Measurements from ENCODE around the gene EFCAB6.

Gene EFCAB6

GRCh38 chr22:43753688-43754087 lies 58.4 kb downstream of the EFCAB6 start:
- in situ Hi-C loops (cut with MboI; ENCODE audit: low sequenced_read_pairs), result no loop called here

- in situ Hi-C loops (cut with MboI; ENCODE audit: low sequenced_read_pairs), result no loop called here
Measured at GRCh38 chr22:43750751-43751150, 61.4 kb downstream of the EFCAB6 start.

DNA sequence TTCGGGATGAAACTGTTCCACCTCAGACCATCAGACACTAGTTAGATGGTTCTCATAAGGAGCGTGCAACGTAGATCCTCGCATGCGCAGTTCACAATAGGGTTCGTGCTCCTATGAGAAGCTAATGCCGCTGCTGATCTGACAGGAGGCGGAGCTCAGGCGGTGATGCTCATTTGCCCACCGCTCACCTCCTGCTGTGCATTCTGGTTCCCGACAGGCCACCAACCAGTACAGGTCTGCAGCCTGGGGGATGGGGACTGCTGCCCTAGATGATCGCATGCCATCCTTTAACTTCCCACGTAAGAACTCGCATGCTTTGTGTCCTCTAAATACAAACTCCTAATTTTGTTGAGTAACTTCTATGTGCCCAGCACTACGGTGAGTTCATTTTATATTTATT lies 62.6 kb downstream of the EFCAB6 start:
- in situ Hi-C loops (cut with MboI; ENCODE audit: low sequenced_read_pairs), result no loop called here

DNA sequence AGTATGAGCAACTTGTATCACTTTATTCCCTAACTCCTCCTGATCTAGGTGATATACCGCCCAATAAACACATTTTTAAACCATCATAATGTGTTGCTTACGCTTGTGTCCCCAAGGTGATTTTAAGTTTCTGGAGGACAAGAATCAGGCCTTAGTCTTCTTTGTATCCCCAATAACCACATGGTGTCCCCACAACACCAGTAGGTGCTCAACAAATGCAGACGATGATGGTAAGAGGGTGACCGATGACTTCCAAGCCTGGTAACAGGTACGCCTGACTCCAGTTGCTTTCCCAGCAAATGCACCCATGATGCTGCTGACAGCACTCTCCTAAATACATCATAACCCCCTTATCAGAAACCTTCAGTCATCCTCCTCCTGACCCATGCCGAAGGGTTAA lies 64.2 kb downstream of the EFCAB6 start:
- in situ Hi-C loops (cut with MboI; ENCODE audit: low sequenced_read_pairs), result no loop called here

DNA sequence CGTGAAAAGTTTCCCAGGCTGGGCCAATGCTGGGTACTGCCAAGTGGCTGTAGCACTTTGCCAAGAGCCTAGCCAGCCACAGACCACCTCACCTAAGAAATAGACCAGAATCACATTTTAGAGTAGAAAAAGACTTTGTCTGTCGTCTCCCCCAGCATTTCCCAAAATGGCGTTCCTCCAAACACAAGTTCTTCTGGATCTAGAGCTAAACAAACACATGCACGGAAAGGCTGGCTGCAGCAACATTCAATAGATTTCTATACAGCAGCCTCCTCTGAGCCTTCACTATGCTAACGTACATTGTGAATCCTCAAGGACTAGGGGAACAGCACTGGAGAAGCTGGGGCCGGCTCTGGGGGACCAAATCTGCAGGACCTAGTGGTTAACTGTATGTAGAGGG lies 65.0 kb downstream of the EFCAB6 start:
- in situ Hi-C loops (cut with MboI; ENCODE audit: low sequenced_read_pairs), result no loop called here

- in situ Hi-C loops (cut with MboI; ENCODE audit: low sequenced_read_pairs), result no loop called here
Measured at GRCh38 chr22:43745783-43746356, 66.2 kb downstream of the EFCAB6 start.

GRCh38 chr22:43745411-43745770 lies 66.7 kb downstream of the EFCAB6 start:
- in situ Hi-C loops (cut with MboI; ENCODE audit: low sequenced_read_pairs), result no loop called here

GRCh38 chr22:43744700-43745410 lies 67.2 kb downstream of the EFCAB6 start:
- in situ Hi-C loops (cut with MboI; ENCODE audit: low sequenced_read_pairs), result no loop called here

DNA sequence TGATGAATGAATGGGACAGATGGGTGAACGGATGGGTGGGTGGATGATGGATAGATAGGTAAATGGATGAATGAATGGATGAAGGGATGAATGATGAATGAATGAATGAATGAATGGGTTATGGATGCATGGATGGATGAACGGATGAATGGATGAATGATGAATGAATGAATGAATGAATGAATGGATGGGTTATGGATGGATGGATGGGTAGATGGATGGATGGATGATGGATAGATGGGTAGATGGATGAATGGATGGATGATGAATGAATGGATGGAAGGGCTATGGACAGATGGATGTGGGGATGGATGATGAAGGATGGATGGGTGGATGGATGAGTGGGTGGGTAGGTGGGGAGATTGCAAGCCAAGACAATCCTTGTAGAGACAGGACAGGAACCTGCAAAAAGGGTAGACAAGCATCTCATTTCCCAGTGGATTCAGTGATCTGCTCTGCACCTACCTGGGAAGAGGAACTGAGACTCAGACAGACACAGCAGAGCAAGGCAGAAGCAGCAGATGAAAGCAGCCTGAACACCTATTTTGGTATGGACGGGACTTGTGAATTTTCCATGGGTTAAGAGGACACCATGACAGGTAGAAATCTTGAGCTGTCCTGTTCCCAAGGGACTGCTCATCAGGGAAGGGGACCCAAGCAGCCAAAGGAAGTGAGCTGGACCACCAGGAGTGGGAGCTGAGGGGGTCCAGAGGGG lies 68.0 kb downstream of the EFCAB6 start:
- in situ Hi-C loops (cut with MboI; ENCODE audit: low sequenced_read_pairs), result no loop called here

DNA sequence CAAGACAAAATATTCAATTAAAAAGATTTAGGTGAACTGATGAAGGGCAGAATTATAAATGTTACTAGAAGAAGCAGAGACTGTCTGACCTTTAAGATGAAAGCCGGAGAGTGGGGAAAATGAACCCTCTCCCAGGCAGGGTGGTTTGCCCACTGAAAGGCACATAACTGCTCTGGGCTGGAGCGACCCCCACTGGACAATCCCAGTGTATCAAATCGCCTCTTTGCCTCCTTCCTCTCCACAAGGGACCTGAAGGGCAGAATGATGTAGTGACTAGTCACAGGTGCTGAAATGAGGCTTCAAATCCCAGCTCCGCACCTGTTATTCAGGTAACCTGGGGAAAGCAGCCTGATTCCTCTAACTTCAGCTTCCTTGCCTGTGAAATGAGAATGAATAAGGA lies 69.0 kb downstream of the EFCAB6 start:
- in situ Hi-C loops (cut with MboI; ENCODE audit: low sequenced_read_pairs), result no loop called here

DNA sequence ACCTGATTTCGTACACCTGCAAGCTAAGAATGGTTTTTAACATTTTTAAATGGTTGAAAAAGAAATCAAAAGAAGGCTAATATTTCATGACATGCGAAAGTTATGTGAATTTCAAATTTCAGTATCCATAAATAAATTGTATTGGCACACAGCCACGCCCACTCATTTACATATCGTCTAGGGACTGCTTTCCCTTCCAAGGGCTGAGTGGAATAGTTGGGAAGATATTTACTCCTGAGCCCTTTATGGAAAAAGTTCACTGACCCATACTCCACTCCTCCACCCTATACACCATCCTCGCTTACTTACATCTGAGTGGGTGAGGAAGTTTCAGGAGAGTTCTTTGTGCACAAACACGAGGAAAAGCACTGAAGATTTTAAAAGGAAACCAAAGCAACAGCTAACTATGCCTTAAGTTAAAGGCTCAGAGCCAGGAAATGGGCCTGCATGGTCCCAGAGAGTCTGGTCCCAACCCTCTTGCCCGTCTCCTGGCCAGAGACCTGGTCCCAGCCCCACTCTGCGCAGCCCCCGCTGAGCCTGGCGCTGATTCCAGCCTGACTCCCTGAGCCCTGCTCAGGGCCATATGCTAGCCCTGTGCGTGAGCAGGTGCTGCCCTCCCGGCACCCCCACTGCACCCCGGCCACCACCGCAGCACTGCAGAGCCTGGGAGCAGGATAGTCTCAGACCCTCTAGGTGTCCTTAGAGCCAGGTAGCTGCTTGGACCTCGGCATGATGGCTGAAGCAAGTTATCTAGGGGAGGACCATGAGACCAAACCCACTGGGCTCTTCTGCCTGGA lies 69.8 kb downstream of the EFCAB6 start:
- in situ Hi-C loops (cut with MboI; ENCODE audit: low sequenced_read_pairs), result no loop called here

GRCh38 chr22:43740587-43741270 lies 71.4 kb downstream of the EFCAB6 start:
- in situ Hi-C loops (cut with MboI; ENCODE audit: low sequenced_read_pairs), result no loop called here

DNA sequence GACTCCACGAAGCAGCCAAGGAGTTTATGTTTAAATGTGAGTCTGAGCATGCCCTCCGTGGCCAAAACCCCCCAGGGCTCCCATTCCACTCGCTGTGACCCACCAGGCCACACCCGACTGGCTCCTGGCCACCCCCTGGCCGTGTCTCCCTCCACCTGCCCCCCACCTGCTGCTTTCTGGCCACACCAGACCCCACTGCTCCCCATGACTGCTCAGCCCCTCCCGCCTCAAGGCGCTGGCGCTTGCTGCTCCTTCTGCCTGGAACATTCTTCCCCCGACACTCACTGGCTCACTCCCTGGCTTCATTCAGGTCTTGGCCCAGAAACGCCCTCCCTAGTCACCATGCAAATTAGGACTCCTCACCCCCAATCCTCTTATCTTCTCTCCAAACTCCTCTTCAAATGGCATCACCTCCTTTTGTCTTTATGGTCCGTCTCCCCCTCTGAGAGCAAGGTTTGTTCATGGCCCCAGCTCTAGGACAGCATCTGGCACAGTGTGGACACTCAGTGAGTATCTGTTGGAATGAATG lies 72.2 kb downstream of the EFCAB6 start:
- in situ Hi-C loops (cut with MboI; ENCODE audit: low sequenced_read_pairs), result no loop called here

DNA sequence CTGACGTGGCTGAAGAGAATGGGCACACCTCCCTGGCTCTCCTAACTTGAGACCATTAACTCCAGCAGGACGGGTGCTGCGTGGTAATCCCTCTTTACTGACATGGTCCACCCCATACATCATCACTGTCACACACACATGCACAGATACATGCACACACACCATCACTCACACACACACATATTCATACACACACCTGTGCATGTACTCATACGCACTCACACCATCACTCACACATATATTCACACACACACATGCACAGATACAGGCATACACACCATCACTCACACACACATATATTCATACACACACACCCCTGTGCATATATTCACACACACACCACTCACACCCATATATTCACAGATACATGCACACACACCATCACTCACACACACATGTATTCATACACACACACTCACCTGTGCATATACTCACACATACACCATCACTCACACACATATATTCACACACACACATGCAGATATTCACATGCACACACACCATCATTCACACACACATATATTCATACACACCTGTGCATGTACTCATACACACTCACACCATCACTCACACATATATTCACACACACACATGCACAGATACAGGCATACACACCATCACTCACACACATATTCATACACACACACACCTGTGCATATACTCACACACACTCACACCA lies 74.8 kb downstream of the EFCAB6 start:
- in situ Hi-C loops (cut with MboI; ENCODE audit: low sequenced_read_pairs), result no loop called here

- in situ Hi-C loops (cut with MboI; ENCODE audit: low sequenced_read_pairs), result no loop called here
Measured at GRCh38 chr22:43736651-43737050, 75.5 kb downstream of the EFCAB6 start.

DNA sequence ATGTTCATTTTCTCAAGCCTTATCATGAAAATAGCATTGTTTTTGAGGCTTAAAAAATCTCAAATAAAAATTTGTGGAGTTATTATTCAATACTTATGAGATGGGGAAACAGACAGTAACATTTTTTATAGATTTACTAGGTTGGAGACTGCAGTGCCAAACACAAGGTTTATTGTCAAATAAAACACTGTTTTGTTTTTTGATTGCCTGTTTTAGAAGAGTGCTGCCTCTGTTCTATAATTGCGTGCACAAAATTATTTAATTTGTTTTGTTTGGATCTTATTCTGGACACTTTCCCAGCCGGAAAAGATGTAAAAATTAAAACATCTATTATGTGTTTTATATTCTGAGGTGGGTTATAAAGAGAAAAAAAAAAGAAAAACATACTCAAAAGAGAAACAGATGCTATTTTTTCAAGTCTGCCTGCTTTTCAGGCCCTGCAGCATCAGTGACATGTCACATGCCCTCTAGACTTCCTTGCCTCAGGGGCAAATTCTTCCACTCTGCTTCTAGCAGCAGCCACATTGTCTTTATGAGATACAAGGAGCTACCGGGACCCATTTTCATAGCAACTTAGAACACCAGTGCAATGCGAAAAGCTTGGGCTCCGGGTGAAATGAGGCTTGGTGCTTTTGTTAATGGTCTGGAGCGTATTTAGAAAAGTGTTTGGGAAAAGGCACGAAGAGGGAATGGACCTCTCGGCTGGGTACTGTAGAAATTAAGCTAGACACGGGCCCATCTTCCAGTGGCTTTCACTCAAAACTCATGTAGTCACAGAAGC lies 77.5 kb downstream of the EFCAB6 start:
- in situ Hi-C loops (cut with MboI; ENCODE audit: low sequenced_read_pairs), result no loop called here

GRCh38 chr22:43733138-43733537 lies 79.0 kb downstream of the EFCAB6 start:
- in situ Hi-C loops (cut with MboI; ENCODE audit: low sequenced_read_pairs), result no loop called here

DNA sequence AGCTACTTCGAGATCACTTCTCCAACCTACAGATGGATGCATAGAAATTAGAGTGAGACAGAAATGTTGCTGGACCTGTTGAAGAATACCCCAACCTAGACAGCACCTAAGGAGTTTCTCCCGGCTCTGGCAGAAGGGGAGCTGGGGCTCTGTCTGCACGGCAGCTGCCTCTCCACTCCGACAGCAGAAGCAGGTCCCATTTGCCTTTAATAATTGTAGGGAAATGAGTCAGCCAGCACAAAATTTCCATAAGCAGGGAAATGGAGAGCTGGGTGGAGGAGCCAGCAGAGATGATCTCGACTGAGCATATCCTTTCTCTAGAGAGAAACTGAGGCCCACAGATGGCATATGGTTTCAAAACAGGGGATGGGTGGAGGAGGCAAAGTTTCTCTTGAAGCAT lies 80.1 kb downstream of the EFCAB6 start:
- in situ Hi-C loops (cut with MboI; ENCODE audit: low sequenced_read_pairs), result no loop called here

DNA sequence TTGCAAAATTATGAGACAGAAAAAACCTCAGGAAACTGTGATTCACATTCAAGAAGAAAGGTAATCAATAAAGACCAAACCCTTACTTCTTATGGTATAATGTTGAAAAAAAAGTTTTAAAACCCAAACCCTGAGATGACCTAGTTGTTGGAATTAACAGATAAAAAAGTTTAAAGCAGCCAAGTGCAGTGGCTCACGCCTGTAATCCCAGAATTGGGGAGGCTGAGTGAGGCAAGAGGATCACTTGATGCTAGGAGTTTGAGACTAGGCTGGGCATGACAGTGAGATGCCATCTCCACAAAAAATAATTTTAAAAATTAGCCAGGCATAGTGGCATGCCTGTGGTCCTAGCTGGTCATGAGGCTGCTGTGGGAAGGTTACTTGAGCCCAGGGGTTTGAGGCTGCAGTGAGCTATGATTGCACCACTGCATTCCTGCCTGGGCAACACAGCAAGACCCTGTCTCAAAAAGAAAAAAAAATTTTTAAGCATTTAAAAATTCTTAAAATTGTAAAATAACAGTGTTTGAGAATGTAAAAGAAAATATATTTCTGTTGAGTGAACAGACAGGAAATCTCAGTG lies 85.1 kb downstream of the EFCAB6 start:
- in situ Hi-C loops (cut with MboI; ENCODE audit: low sequenced_read_pairs), result no loop called here

Measured in hTERT RPE-1 (cell line).